Esophagus muscularis mucosa (tissue), 4 donors: ENCODE results near the gene DRD4. TPM values are rescaled to one million over a fixed set of nuclear protein-coding genes. Genes with fewer than 3 reads are reported as not detected.

Experiments
- DNase-seq: peaks from one replicate; pipeline ENCODE4 v3.0.0-alpha.2; 2017; ENCODE audit errors: extremely low spot score
- H3K27ac ChIP-seq, 4 donors: fragments of 200-600 bp; sonication (generic); replicated peaks in 1 of 4; 1 replicate in 3 of 4; 2 replicates in 1 of 4; pipeline ENCODE4 v1.5.1; 2016 to 2019; ENCODE audit warnings: mild to moderate bottlenecking in 1 of 4
- H3K27me3 ChIP-seq, 4 donors: fragments of 200-600 bp; sonication (generic); one replicate each; pipeline versions ENCODE4 v1.5.1 to v1.6.0; 2016 to 2019
- H3K36me3 ChIP-seq, 4 donors: fragments of 200-600 bp; sonication (generic); one replicate each; pipeline ENCODE4 v1.5.1; 2016 to 2019
- H3K4me1 ChIP-seq, 4 donors: fragments of 200-600 bp; sonication (generic); one replicate each; pipeline ENCODE4 v1.5.1; 2016 to 2019
- H3K4me3 ChIP-seq, 4 donors: fragments of 200-600 bp; sonication (generic); 1 replicate in 2 of 4; 2 replicates in 2 of 4; pipeline ENCODE4 v1.5.1; 2016 to 2019; ENCODE audit warnings: mild to moderate bottlenecking in 4 of 4, moderate library complexity in 1 of 4
- H3K9me3 ChIP-seq, 4 donors: fragments of 200-600 bp; sonication (generic); 1 replicate in 3 of 4; 2 replicates in 1 of 4; pipeline ENCODE4 v1.5.1; 2016 to 2019
- CTCF ChIP-seq, 3 experiments: fragments of 200-600 bp in 2 of 3; fragments of 450-650 bp in 1 of 3; sonication (generic) in 2 of 3; IDR thresholded peaks; one replicate each; pipeline ENCODE4 v1.5.1; 2017 to 2019; ENCODE audit warnings: antibody characterized with exemption in 3 of 3, mild to moderate bottlenecking in 2 of 3, moderate library complexity in 1 of 3
- EP300 ChIP-seq: sonication (generic); formaldehyde crosslinking; IDR thresholded peaks from one replicate; pipeline ENCODE4 v1.6.1; 2017; ENCODE audit warnings: antibody characterized with exemption
- POLR2A ChIP-seq: fragments of 450-650 bp; IDR thresholded peaks from one replicate; pipeline ENCODE4 v1.6.1; 2017; ENCODE audit warnings: antibody characterized with exemption, moderate library complexity, mild to moderate bottlenecking, low read depth
- POLR2AphosphoS5 ChIP-seq, 2 donors: sonication (generic); formaldehyde crosslinking; IDR thresholded peaks; one replicate each; pipeline ENCODE4 v1.6.1; 2017; ENCODE audit warnings: antibody characterized with exemption in 2 of 2
- WGBS: methylation state at CpG from one replicate; pipeline ENCODE4 v1.1.5; 2018; 5-methylcytosine and 5-hydroxymethylcytosine counted together
- intact Hi-C: fragments of 100-400 bp; cut with DNase I; formaldehyde crosslinking; loops from one replicate; pipeline ENCODE4 v1.15.1; 2023
- total RNA-seq, 4 donors: library from RNA; depleted of rRNA; stranded (reverse); fragments of >200 nt; gene quantifications; one replicate each; pipeline versions ENCODE4 v1.1.0 to v1.2.1, GENCODE V29; 2016

DRD4 gene
- total RNA-seq, 4 donors from 2014 or later: 0.26 to 1.1 (median 0.42) TPM; not detected in 1

- H3K4me3 ChIP-seq: no peak overlapping the region
- H3K36me3 ChIP-seq: peaks cover 78 to 100% (median 99%) of the 10 kb centered on the region in 4 donors
- WGBS: 87% methylated on average over 13 of the region's 13 CpGs
- intact Hi-C loops: no loop called here
- no peak overlapping the region for H3K27ac ChIP-seq
- H3K4me1 ChIP-seq: peaks cover 4 to 13% (median 9%) of the 10 kb centered on the region in 4 donors
- no peaks in the 10 kb centered on the region for H3K9me3 ChIP-seq
- no peaks in the 10 kb centered on the region for H3K27me3 ChIP-seq
- no peak for TF ChIP-seq POLR2AphosphoS5 (IDR thresholded peaks at IDR 0.05)
- DNase-seq: no peak
Observed at GRCh38 chr11:603154-603553, 33.9 kb upstream of the DRD4 start.

- intact Hi-C loops: no loop called here
- Histone ChIP-seq H3K9me3 (no peaks in the 10 kb centered on the region), H3K36me3 (peaks cover 86 to 100% (median 99%) of the 10 kb centered on the region in 4 donors), H3K27ac (peak overlapping the region; percentile 55 to 79 (median 70)), H3K4me1 (peaks cover 4 to 14% (median 10%) of the 10 kb centered on the region in 4 donors), H3K27me3 (no peaks in the 10 kb centered on the region), H3K4me3 (no peak overlapping the region)
- no peak for DNase-seq
- no peak for TF ChIP-seq EP300
- TF ChIP-seq POLR2AphosphoS5 (IDR thresholded peaks at IDR 0.05): no peak
- no peak for TF ChIP-seq CTCF (IDR thresholded peaks at IDR 0.05)
- no peak for TF ChIP-seq POLR2A
- WGBS: 94% methylated on average over 19 of the region's 33 CpGs
Observed at GRCh38 chr11:605286-606129, 31.6 kb upstream of the DRD4 start.

GRCh38 chr11:606245-606644 is 30.8 kb upstream of the DRD4 start:
- intact Hi-C loops: no loop called here
- peak overlapping the region; percentile 55 to 79 (median 70) for H3K27ac ChIP-seq
- no peak for DNase-seq
- WGBS: 73% methylated on average over 14 of the region's 19 CpGs
- no peaks in the 10 kb centered on the region for H3K9me3 ChIP-seq
- H3K27me3 ChIP-seq: no peaks in the 10 kb centered on the region
- TF ChIP-seq EP300: no peak
- peak; percentile 36 to 59 for TF ChIP-seq POLR2AphosphoS5 (IDR thresholded peaks at IDR 0.05)
- no peak overlapping the region for H3K4me3 ChIP-seq
- H3K36me3 ChIP-seq: peaks cover 92 to 100% (median 99%) of the 10 kb centered on the region in 4 donors
- H3K4me1 ChIP-seq: peaks cover 4 to 14% (median 10%) of the 10 kb centered on the region in 4 donors

- 90% methylated on average over 26 of the region's 35 CpGs for WGBS
- Histone ChIP-seq H3K27ac (peak overlapping the region; percentile 55 to 79 (median 70)), H3K9me3 (no peaks in the 10 kb centered on the region), H3K27me3 (no peaks in the 10 kb centered on the region), H3K4me3 (no peak overlapping the region), H3K4me1 (peaks cover 4 to 16% (median 11%) of the 10 kb centered on the region in 4 donors), H3K36me3 (peaks cover 90 to 100% (median 99%) of the 10 kb centered on the region in 4 donors)
- no peak for DNase-seq
- intact Hi-C loops: no loop called here
- TF ChIP-seq CTCF (IDR thresholded peaks at IDR 0.05): no peak
- TF ChIP-seq POLR2A: no peak
- TF ChIP-seq POLR2AphosphoS5 (IDR thresholded peaks at IDR 0.05): no peak
- no peak for TF ChIP-seq EP300
Observed at GRCh38 chr11:607020-607780, 29.9 kb upstream of the DRD4 start.

GRCh38 chr11:607971-608659 is 29.0 kb upstream of the DRD4 start:
- peaks cover 90 to 100% (median 99%) of the 10 kb centered on the region in 4 donors for H3K36me3 ChIP-seq
- no peak for DNase-seq
- H3K27ac ChIP-seq: no peak overlapping the region
- intact Hi-C loops: no loop called here
- H3K27me3 ChIP-seq: no peaks in the 10 kb centered on the region
- H3K4me1 ChIP-seq: peaks cover 7 to 25% (median 19%) of the 10 kb centered on the region in 4 donors
- TF ChIP-seq POLR2A (no peak), CTCF (IDR thresholded peaks at IDR 0.05) (no peak), POLR2AphosphoS5 (IDR thresholded peaks at IDR 0.05) (no peak), EP300 (no peak)
- H3K4me3 ChIP-seq: no peak overlapping the region
- no peaks in the 10 kb centered on the region for H3K9me3 ChIP-seq
- WGBS: 91% methylated on average over 34 of the region's 45 CpGs
